GM19324 (cell line): ENCODE measurements around the gene SLC25A33.
"Not testable (repeated sequence)": the region's sequence is repeated elsewhere in the genome, so short reads cannot be mapped to it uniquely, and the experiment has no call there.

Experiments
- ATAC-seq: cut with Tn5 transposase; IDR thresholded peaks from one replicate; pipeline ENCODE4 v1.9.1; 2021; ENCODE audit warnings: mild to moderate bottlenecking, moderate library complexity; ENCODE audit not compliant: unreplicated experiment, low FRiP score

Gene SLC25A33, protein sequence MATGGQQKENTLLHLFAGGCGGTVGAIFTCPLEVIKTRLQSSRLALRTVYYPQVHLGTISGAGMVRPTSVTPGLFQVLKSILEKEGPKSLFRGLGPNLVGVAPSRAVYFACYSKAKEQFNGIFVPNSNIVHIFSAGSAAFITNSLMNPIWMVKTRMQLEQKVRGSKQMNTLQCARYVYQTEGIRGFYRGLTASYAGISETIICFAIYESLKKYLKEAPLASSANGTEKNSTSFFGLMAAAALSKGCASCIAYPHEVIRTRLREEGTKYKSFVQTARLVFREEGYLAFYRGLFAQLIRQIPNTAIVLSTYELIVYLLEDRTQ

DNA sequence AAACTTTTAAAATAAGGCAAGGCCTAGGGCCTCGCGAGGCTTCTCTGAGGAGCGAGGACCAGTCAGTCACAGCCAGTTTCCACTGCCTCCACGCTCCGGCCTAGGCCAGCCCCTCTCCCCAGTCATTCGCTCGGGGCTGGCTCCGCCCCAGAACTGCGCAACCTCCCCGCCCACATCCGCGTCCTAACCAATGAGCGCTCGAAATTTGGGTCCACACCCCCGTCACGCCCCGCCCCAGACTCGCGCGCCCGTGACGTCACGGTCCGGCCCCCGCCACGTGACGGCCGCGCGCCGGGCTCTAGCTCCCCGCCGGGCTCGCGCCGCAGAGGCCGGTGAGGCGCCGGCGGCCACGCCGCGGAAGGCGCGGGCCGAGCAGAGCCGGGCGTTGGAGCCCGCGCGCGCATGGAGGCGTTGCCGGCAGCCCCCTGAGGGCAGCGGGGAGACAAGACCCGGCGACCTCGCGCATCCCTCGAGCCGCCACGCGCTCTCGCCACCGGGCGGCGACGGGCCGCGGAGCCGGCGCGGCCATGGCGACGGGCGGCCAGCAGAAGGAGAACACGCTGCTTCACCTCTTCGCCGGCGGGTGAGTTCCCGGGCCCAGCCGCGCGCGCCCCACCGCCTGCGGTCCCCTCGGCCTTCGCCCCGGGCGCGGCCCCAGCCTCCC, at the start of gene SLC25A33:
SLC25A33 (plus strand) TSS at position 301 of the 664 bp plus-strand sequence; CDS start at position 528, 227 bp downstream.
- peak; percentile 95 for ATAC-seq

DNA sequence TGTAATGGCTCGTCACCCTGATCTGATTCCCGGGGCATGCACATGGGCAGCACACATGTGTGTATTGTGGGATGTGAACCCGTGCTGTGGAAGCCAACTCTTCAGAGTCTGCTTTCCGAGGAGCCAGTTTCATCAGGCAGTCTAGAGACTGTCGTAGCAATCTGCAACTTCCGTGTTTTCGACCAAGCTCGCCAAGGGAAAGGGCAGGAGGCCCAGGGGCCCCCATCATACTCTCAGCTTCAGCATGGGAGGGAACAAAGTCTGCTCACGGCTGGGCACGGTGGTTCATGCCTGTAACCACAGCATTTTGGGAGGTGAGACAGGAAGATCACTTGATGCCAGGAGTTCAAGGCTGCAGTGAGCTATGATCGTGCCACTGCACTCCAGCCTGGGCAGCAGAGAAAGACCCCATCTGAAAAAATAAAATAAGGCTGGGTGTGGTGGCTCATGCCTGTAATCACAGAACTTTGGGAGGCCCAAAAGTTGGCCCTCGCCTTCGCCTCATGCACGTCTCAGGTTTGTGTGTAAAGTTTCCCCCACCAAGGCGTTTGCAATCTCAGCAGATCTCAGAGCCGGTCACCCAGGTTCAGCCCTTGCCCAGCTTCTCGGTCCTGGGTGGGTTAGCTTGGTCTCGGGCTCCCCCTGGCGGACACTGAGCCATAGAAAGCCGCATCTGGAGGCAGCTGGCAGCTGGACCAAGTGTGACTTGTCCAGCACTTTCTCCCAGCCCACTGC, 48.5 kb upstream of the SLC25A33 start:
- no peak for ATAC-seq

DNA sequence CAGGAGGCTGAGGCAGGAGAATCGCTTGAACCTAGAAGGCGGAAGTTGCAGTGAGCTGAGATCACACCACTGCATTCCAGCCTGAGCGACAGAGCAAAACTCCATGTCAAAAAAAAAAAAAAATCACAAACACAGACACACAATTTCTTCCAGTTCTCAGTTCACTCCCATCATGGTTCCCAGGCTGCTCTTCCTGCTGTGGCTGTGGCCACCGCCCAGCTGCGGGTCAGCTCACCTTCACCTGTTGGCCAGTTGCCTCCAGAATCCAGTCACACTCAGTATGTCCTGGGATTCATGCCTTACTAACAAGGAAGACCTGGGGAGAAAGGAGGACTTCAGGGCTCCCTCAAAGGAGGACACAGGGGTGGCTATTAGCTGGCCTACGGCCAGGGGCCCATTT, 45.9 kb upstream of the SLC25A33 start:
- no peak for ATAC-seq

DNA sequence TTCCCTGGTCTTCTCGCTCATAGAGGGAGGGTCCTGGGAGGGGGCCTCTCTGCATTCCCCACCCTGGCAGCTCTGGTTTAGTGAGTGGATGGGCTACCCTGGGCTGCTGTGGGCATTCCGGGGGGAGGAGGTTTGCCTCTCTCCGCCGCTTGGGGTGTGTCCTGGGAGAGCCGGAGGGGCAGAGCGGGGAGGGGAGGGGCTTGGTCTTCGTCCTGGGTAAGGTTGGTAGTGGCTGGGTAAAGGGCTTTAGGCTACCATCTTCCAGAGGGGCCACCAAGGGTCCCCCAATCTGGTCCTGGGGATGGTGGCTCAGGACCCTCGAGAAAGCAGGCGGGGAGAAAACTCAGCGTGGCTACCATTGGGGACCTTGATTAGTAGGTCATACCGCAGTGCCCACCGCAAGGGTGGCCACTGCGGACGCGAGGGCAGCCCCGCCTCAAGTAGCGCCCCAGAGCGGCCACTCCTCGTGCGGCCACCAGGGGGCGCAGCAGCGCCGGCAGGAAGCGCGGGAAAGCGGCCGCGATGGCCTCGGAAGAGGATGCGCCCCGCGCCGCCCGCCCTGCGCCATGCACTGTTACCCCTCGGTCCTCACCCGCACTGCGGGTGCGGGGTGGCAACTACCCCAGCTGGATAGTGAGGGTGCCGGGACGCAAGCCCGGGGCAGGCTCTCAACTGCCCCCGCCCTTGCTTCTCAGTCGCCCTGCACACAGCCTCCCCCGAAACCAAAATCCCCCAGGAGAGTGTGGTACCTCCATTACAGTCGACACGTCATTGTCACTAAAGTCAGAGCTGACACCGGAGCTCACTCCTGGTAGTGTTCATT, 44.1 kb upstream of the SLC25A33 start:
- no peak for ATAC-seq

DNA sequence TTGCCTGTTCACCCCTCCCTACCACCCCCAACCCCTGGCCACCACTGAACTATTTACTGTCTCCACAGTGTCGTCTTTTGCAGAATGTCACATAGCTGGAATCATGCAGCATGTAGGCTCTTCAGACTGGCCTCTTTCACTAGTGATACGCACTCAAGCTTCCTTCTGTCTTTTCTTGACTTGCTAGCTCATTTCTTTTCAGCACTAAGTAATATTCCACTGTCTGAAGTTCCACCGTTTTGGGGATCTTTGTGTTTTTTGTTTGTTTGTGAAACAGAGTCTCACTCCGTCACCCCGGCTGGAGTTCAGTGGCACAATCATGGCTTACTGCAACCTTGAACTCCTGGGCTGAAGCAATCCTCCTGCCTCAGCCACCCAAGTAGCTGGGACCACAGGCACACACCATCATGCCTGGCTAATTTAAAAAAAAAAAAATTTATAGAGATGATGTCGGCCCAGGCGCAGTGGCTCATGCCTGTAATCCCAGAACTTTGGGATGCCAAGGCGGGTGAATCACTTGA, 43.4 kb upstream of the SLC25A33 start:
- ATAC-seq, result no peak

DNA sequence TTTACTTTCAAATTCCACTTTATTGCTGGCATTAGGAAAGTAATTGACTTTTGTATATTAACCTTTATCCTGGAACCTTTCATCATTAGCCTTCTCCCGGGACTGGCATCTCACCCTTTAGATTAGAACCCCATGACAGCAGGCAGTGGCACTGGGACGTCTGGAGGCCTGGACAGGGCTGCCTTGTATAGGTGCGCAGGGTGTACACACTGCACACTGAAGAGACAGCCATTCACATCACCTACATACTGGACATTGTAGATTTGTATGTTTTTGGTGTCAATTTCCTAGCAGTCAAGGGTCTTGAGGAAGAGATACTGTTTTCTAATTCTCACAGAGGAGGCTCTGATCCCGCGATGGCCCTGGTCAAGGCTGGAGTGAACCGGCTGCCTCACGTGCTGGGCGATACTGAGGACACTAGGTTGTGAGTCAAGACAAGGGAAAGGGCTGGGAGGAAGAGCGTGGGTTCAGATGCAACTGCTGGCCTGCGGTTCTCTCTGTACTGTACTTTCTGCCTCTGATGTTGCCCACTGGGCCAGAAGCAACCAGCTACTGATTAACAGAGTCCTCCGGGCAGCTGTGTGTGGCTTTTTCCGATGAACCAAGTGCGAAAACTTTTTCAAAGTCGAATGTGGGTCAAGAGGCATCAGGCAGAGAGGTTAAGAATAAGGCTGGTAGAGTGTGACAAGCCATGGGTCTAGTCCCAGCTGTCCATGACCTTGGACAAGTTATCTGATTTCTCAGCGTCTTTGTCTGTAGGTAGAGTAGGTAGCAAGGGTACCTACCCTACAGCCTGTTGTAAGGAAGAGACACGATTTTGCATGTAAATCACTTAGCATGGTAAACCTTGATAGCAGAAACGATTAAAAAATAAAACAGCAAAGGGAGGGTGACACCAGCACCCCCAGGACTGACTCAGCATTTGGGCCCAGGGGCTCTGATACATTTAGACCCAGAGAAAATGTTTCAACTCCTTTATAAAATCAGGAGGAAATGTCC, 38.2 kb upstream of the SLC25A33 start:
- ATAC-seq, result no peak

DNA sequence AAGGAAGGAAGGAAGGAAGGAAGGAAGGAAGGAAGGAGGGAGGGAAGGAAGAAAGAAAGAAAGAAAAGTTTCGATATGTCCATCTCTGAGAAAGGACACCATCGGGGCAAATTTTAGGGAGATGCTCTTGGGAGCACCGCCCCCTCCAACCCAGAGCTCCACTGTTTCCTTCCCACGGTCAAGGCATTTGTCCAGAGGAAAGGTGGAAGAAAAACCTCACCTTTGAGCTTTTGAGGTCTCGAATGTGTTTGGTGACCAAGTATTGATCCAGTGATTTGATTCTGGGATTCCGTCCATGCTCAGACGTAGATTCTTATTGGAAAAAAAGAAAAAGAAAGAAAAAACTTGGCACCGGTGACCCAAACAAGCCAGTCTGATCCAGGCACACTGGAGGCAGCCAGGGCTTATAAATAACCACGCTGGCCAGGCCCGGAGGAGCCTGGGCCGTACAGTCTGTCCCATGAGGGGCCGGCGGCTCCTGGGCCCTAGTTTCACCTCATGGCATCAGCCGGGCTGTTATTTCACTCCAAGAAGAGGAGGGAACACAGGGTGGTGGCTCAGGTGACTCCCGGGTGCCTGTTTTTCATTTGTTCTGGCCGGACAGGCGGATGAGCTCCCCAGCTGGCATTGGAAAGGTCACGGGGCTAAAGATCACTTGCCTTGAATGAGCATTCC, 36.1 kb upstream of the SLC25A33 start:
- ATAC-seq, result no peak

DNA sequence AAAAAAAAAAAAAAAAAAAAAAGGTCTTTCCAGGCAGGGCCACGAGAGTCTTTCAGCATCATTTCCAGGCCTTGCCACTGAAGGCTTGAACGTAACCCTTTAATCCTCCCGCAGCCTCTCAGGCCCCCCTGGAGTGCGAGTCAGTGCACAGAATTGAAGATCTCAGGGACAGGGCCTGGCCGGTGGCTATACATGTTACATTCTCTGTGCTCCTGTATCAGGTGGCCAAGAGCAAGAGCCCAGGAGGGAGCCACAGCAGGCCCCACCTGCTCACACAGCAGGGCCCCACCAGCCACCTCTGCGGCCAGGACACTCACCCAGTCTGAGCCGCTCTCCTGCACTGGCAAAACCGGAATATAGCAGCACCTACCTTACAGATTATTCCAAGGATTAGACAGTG, 34.1 kb upstream of the SLC25A33 start:
- no peak for ATAC-seq

DNA sequence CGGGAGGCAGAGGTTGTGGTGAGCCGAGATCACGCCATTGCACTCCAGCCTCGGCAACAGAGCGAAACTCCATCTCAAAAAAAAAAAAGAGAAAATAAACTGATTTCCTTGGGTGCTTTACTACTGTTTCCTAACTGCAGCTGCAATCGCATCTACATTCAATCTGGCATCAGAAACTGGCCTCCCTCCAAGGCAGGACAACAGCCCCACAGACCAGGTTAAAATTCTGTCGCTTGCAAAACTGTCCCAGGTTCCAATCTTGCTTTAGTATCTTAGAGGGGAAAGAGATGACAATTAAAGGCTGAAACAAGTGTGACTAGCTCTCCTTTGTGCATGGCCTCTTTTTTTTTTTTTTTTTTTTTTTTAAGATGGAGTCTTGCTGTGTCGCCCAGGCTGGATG, 32.4 kb upstream of the SLC25A33 start:
- no peak for ATAC-seq

DNA sequence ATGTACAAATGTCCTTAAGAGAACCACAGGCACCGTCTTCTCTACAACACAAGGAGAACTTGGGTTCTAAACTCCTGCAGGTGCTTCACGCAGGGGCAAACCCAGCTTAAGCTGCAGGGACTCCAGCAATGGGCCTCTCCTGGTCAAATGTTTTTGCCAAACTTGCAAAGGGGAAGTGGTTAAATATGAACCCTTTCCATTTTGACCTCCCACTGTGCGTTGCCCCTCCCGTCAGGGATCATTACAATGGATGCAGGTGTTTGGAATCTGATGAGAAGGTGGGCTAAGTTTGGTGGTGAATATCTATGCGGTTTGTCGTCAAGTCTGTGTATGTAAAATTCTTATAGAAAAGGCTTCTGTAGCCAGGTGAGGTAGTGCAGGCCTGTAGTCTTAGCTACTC, 29.1 kb upstream of the SLC25A33 start:
- no peak for ATAC-seq

DNA sequence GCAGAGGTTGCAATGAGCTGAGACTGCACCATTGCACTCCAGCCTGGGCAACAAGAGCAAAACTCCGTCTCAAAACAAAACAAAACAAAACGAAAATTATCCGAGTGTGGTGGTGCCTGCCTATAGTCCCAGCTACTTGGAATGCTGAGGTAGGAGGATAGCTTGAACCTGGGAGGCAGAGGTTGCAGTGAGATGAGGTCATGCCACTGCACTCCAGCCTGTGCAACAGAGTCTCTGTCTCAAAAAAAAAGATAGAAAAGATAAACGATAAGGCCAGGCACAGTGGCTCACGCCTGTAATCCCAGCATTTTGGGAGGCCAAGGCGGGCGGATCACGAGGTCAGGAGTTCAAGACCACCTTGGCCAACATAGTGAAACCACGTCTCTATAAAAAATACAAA, 23.7 kb upstream of the SLC25A33 start:
- not testable (repeated sequence) for ATAC-seq

DNA sequence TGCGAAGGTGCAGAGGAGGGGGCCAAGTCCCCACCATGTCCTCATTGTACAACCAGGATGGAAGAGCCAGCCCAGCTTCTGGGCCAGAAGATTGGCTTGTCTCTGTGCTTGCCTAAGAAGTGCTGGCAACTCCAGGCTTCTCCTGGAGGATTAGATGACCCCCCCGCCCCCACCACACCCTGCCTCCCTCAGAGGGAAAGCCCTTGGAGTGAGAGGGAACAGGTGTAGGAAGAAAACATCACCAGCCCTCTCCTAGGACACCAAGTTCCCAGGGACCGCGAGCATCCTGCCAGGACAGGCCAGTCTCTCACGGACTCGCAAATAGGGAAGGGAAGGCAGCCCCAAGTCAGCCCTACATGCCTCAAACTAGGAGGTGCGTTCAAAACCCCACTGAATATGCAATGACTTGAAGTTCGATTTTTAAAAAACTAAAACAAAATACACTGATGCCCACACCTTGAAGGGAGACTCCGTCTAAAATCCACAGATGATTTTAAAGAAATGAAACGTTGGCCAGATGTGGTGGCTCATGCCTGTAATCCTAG, 20.7 kb upstream of the SLC25A33 start:
- ATAC-seq, result no peak

DNA sequence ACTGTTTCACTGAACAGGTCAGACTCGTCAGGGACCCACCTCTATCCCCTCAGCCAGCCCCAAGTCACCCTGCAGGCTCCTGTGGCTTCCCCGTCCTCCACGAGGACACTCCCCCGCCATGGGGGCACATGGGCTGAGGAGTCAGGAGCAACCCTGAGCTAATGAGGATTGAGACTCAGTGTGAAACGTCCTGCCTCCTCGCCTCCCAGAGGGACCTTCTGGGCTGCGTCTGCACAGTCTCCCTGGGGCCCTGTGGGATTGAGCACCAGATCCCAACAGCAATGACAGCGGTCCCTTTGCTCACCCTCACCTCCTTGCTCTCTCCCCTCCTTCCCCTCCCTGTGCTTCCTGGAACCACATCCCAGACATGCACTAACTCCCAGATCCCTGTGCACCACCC, 18.9 kb upstream of the SLC25A33 start:
- no peak for ATAC-seq

DNA sequence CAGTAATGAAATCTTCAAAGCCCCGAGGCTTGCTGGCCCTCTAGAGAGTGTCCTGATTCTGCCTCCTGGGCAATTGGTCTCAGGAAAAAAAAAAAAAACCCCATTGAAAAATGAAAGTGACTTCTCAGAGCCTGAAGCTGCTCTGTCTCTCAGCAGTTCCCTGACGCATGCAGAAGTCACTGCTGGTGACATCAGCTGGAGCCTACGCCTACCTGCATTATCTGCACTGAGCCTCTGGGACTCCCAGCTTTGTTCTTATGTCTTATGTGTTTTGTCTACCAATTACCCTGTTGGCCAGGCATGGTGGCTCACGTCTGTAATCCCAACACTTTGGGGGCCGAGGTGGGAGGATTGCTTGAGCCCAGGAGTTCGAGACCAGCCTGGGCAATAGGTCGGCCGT, 10.1 kb upstream of the SLC25A33 start:
- no peak for ATAC-seq

DNA sequence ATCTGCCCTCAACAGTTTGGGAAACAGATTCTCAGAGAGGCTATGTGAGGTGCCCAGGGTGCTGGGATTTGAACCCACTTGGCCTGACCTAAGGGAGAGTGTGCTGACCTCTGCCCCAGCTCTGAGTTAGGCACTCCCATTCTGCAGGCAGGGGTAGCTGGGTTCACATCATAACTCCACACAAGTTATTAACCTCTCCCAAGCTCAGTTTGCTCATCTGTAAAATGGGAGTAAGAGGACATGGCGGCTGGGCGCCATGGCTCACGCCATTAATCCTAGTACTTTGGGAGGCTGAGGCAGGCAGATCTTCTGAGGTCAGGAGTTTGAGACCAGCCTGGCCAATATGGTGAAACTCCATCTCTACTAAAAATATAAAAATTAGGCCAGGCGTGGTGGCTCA, 8.9 kb upstream of the SLC25A33 start:
- no peak for ATAC-seq

DNA sequence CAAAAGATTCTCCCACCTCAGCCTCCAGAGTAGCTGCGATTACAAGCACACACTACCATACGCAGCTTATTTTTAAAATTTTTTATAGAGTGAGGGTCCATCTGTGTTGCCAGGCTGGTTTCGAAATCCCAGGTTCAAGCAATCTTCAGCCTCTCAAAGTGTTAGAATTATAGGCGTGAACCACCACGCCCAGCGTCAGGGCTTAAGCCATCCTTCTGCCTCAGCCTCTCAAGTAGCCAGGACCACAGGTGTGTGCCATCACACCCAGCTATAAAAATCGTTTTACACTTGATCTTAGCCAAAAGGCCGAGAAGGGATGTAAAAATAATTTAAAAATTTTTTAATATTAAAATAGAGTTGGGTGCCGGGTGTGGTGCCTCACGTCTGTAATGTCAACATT, 4.3 kb upstream of the SLC25A33 start:
- ATAC-seq, result no peak

DNA sequence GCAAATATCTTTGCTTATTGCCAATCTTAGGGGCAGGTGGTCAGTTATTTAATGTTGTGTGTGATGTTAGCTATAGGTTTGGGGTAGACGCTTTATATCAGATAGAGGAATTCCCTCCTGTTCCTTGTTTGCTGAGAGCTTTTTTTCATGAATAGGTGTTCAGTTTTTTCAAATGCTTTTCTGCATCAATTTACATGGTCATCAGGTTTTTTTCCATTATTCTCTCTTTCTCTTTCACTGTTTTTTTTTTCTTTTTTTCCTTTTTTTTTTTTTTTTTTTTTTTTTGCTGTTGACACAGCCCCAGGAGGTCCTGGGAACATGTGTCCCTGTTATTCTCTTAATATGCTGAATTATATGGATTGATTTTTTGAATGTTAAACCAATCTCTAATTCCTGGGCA, 3.0 kb upstream of the SLC25A33 start:
- no peak for ATAC-seq

DNA sequence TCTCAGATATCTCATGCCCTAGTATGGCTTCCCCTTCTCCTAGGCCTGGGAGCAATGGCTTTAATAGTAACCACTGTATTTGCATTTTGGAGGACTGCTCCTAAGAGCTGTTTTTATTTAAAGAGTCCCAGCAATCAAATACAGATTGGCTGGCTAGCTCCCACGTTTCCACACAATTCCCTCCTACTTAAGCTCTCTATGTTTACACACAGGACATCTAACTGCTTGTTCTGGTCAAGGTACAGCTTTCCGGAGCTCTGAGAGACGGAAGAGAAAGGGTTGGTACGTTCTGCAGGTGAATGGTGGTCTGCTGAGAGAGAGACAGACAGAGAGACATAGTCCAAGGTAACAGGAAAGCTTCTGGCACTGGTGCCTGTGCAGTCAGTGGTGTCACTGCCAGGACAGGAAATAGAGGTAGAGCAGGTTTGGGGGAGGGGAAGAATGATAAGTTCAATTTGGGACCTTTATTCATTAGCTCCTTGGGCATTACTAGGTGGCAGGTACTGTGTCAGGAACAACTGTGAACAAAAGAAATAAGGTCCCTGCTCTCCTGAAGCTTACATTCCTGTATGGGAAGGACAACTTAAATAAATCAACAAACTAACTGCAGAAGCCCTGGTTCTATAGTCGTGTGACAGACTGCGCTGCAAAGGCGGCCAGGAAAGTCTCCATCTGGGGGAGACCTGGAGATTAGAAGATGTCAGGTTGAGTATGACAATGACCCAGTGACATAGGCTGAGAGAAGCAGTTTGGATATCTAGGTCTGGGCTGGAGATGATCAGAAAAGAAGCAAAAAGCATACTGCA, 1.2 kb upstream of the SLC25A33 start:
- ATAC-seq, result no peak
